Activated CD4-positive, alpha-beta T cell treated with anti-CD3 and anti-CD28 coated beads, Interleukin-2, amount 10 ng/mL, durations not matched to agents 24 days and 14 days (primary cell): ENCODE measurements around the gene ATP7A. TPM values are rescaled to one million over a fixed set of nuclear protein-coding genes. Genes with fewer than 3 reads are reported as not detected.
"Not testable (repeated sequence)": the region's sequence is repeated elsewhere in the genome, so short reads cannot be mapped to it uniquely, and the experiment has no call there.

Source experiments
- DNase-seq: peaks from one replicate; pipeline ENCODE4 v3.0.0; 2022
- H3K27ac Mint-ChIP-seq: one replicate; pipeline ENCODE4 v1.8.0; 2022; ENCODE audit warnings: mild to moderate bottlenecking, mixed read lengths
- H3K27me3 Mint-ChIP-seq: one replicate; pipeline ENCODE4 v1.8.0; 2022; ENCODE audit warnings: mixed read lengths
- H3K36me3 Mint-ChIP-seq: one replicate; pipeline ENCODE4 v1.8.0; 2022; ENCODE audit warnings: low read depth, mild to moderate bottlenecking, mixed read lengths
- H3K4me1 Mint-ChIP-seq: one replicate; pipeline ENCODE4 v1.8.0; 2021; ENCODE audit warnings: mixed read lengths
- H3K4me3 Mint-ChIP-seq: one replicate; pipeline ENCODE4 v1.8.0; 2022; ENCODE audit warnings: mild to moderate bottlenecking, moderate library complexity, mixed read lengths
- H3K9me3 Mint-ChIP-seq: one replicate; pipeline ENCODE4 v1.8.0; 2021; ENCODE audit warnings: mixed read lengths
- intact Hi-C: fragments of 100-400 bp; cut with micrococcal nuclease; formaldehyde crosslinking; loops from one replicate; pipeline ENCODE4 v1.15.1; 2023
- total RNA-seq: library from RNA; stranded (reverse); gene quantifications from 2 replicates; pipeline ENCODE4 v1.2.3, GENCODE V29; 2022

ATP7A gene
- total RNA-seq, 1 donor from 2014 or later, result 8.1 TPM

DNA sequence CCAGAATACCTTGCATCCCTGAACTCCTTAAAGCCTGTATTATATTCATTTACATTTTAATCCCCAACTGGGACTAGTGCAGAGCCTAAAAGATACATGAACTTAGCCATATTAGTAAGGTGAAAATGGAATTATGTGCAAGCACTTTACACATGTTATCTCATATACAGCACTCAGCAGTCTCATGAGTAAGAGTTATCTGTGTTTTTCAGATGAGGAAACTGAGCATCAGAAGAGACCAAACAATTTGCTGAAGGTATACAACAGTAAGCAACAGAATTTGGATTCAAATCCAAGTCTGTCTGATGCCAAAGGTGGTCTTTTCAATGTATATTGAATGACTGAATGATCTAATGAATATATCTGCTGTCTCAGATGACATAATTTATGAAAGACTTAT is 12.3 kb downstream of the ATP7A start:
- intact Hi-C loops, result no loop called here
- Mint-ChIP-seq H3K27ac (no peak overlapping the region), H3K36me3 (peaks cover 3% of the 10 kb centered on the region), H3K9me3 (no peaks in the 10 kb centered on the region), H3K4me1 (no peaks in the 10 kb centered on the region), H3K4me3 (no peak overlapping the region), H3K27me3 (no peaks in the 10 kb centered on the region)
- no peak for DNase-seq

DNA sequence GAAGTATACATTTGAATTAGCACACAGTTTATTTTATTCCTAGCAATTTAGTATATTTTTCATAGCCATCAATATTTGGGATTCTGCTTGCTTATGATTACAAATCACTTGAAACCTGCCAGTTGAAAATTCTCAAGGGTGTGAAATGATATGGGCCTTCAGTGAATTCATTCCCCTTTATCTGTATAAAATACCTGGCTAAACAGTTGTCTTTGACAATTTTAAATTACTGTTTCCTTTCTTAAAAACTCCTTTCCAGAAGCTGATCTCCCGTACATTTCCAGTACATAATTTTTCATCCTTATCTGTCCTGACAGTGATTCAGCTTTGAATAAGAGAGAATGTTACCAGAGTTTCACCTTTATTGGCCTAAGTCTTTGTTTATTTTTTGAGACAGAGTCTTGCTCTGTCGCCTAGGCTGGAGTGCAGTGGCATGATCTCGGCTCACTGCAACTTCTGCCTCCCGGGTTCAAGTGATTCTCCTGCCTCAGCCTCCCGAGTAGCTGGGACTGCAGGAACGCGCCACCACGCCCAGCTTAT is 13.9 kb downstream of the ATP7A start:
- no peaks in the 10 kb centered on the region for H3K27me3 Mint-ChIP-seq
- no peak overlapping the region for H3K27ac Mint-ChIP-seq
- H3K4me3 Mint-ChIP-seq, result no peak overlapping the region
- H3K4me1 Mint-ChIP-seq, result no peaks in the 10 kb centered on the region
- H3K9me3 Mint-ChIP-seq, result no peaks in the 10 kb centered on the region
- intact Hi-C loops, result no loop called here
- H3K36me3 Mint-ChIP-seq, result peaks cover 6% of the 10 kb centered on the region
- DNase-seq, result no peak

GRCh38 chrX:77925764-77926163 is 15.3 kb downstream of the ATP7A start:
- no peaks in the 10 kb centered on the region for H3K9me3 Mint-ChIP-seq
- H3K27me3 Mint-ChIP-seq, result no peaks in the 10 kb centered on the region
- H3K36me3 Mint-ChIP-seq, result peaks cover 6% of the 10 kb centered on the region
- H3K4me1 Mint-ChIP-seq, result no peaks in the 10 kb centered on the region
- no peak for DNase-seq
- no peak overlapping the region for H3K27ac Mint-ChIP-seq
- intact Hi-C loops, result no loop called here
- H3K4me3 Mint-ChIP-seq, result no peak overlapping the region

- Mint-ChIP-seq H3K36me3 (peaks cover 8% of the 10 kb centered on the region), H3K4me1 (no peaks in the 10 kb centered on the region), H3K4me3 (no peak overlapping the region), H3K9me3 (no peaks in the 10 kb centered on the region), H3K27ac (no peak overlapping the region), H3K27me3 (no peaks in the 10 kb centered on the region)
- no peak for DNase-seq
- intact Hi-C loops, result no loop called here
Measured at GRCh38 chrX:77930581-77930980, 20.1 kb downstream of the ATP7A start.

DNA sequence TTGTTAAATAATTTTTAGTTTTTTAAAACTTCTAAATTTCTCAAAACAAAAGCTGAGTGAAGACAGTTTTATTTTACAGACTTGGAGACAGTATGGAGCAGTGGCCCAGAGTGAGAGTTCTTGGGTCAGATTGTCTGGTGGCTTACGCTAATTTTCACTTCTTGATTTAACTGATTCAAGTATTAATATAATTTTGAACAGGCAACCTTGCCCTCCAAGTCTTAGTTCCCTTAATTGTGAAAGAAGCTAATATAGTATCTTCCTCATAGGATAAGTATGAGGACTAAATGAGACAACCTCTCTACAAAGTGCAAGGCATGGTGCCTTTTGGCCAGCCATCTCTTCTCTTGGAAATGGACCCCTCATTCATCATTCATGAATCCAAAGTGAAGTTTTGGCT is 25.4 kb downstream of the ATP7A start:
- DNase-seq, result no peak
- Mint-ChIP-seq H3K9me3 (no peaks in the 10 kb centered on the region), H3K27me3 (no peaks in the 10 kb centered on the region), H3K4me3 (no peak overlapping the region), H3K4me1 (no peaks in the 10 kb centered on the region), H3K36me3 (peaks cover 7% of the 10 kb centered on the region), H3K27ac (no peak overlapping the region)
- intact Hi-C loops, result no loop called here

DNA sequence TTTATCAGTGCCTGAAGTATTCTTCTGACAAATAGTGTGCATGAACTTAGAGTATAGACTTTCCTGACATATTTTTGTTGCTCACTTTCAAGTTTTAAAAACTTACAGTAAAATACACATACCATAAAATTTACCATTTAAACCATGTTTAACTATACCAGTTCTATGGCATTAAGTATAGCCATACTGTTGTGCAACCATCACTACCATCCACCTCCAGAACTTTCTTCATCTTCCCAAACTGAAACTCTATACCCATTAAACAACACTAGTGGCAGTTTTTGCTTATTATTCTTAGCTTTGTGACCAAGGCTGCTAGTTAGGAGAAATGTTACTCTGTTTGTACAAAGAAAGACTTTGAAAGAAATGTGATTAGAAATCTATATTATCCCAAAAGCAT is 25.8 kb downstream of the ATP7A start:
- no peak overlapping the region for H3K27ac Mint-ChIP-seq

DNA sequence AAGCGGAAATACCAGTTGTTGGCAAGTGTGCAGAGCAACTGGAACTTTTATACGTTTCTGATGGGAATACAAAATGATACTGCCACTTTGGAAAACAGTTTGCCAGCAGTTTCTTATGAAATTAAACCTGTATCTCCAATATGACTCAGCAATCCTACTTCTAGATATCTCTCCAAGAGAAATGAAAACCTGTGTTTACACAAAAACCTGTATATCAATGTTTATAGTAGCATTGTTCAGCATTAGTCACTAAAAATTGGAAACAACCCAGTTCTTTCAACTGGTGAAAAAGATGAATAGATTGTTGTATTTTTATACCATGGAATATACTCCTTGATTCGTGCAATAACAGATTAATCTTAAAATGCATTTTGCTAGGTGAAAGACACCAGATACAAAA is 26.8 kb downstream of the ATP7A start:
- no peak overlapping the region for H3K4me3 Mint-ChIP-seq

More for the DNA sequence above, 25.8 kb downstream of the ATP7A start:
- Mint-ChIP-seq H3K27me3 (no peaks in the 10 kb centered on the region), H3K4me3 (no peak overlapping the region), H3K9me3 (no peaks in the 10 kb centered on the region), H3K36me3 (peaks cover 6% of the 10 kb centered on the region), H3K4me1 (no peaks in the 10 kb centered on the region)
- no peak for DNase-seq
- intact Hi-C loops, result no loop called here

GRCh38 chrX:77938083-77938680 is 27.7 kb downstream of the ATP7A start:
- Mint-ChIP-seq H3K9me3 (no peaks in the 10 kb centered on the region), H3K4me1 (no peaks in the 10 kb centered on the region), H3K36me3 (peaks cover 2% of the 10 kb centered on the region), H3K27me3 (no peaks in the 10 kb centered on the region), H3K27ac (no peak overlapping the region), H3K4me3 (no peak overlapping the region)
- intact Hi-C loops, result no loop called here
- DNase-seq, result no peak

More for the DNA sequence above, 26.8 kb downstream of the ATP7A start:
- Mint-ChIP-seq H3K4me1 (no peaks in the 10 kb centered on the region), H3K9me3 (no peaks in the 10 kb centered on the region), H3K27me3 (no peaks in the 10 kb centered on the region), H3K27ac (no peak overlapping the region), H3K36me3 (peaks cover 6% of the 10 kb centered on the region)
- intact Hi-C loops, result no loop called here
- no peak for DNase-seq

- H3K9me3 Mint-ChIP-seq, H3K4me3 Mint-ChIP-seq, H3K4me1 Mint-ChIP-seq, H3K27me3 Mint-ChIP-seq, intact Hi-C loops, H3K36me3 Mint-ChIP-seq, H3K27ac Mint-ChIP-seq: not testable (repeated sequence)
- DNase-seq, result peak; percentile 55
Measured at GRCh38 chrX:77945031-77945430, 34.5 kb downstream of the ATP7A start.

DNA sequence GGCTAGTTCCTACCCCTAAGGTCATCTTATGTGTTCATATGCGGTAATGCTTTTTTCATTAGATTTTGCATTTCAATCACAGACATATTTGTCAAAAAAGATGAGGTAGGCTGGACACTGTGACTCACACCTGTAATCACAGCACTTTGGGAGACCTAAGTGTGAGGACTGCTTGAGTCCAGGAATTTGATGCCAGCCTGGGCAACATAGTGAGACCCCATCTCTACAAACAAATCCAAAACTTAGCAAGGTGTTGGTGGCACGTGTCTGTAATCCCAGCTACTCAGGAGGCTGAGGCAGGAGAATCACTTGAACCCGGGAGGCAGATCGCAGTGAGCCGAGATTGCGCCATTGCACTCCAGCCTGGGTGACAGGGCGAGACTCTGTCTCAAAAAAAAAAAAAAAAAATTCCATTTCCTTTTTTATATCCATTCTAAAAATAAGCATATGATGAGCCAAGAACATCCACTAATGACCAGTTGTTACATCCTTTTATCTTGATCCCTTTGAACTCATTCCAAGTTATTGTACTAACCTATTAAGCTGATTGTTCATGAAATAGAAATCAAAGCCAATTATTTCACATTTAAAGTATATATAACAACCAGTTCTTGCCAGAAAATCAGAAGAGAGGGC is 35.5 kb downstream of the ATP7A start:
- H3K36me3 Mint-ChIP-seq, result peaks cover 3% of the 10 kb centered on the region
- no peaks in the 10 kb centered on the region for H3K9me3 Mint-ChIP-seq
- H3K4me1 Mint-ChIP-seq, result no peaks in the 10 kb centered on the region
- no peak overlapping the region for H3K27ac Mint-ChIP-seq
- intact Hi-C loops, result no loop called here
- no peak for DNase-seq
- no peaks in the 10 kb centered on the region for H3K27me3 Mint-ChIP-seq
- no peak overlapping the region for H3K4me3 Mint-ChIP-seq

GRCh38 chrX:77946571-77946970 is 36.1 kb downstream of the ATP7A start:
- Mint-ChIP-seq H3K27me3 (no peaks in the 10 kb centered on the region), H3K4me1 (no peaks in the 10 kb centered on the region), H3K4me3 (no peak overlapping the region), H3K36me3 (peaks cover 3% of the 10 kb centered on the region), H3K9me3 (no peaks in the 10 kb centered on the region), H3K27ac (no peak overlapping the region)
- intact Hi-C loops, result no loop called here
- no peak for DNase-seq

GRCh38 chrX:77949840-77950239 is 39.3 kb downstream of the ATP7A start:
- Mint-ChIP-seq H3K27ac (no peak overlapping the region), H3K9me3 (no peaks in the 10 kb centered on the region)

GRCh38 chrX:77952173-77952572 is 41.7 kb downstream of the ATP7A start:
- no peaks in the 10 kb centered on the region for H3K9me3 Mint-ChIP-seq
- H3K4me3 Mint-ChIP-seq, result no peak overlapping the region
- peaks cover 8% of the 10 kb centered on the region for H3K36me3 Mint-ChIP-seq
- intact Hi-C loops, result no loop called here
- no peak overlapping the region for H3K27ac Mint-ChIP-seq
- H3K27me3 Mint-ChIP-seq, result no peaks in the 10 kb centered on the region
- no peak for DNase-seq
- H3K4me1 Mint-ChIP-seq, result peaks cover 5% of the 10 kb centered on the region

More at GRCh38 chrX:77949840-77950239, 39.3 kb downstream of the ATP7A start:
- H3K36me3 Mint-ChIP-seq, result peaks cover 3% of the 10 kb centered on the region
- H3K27me3 Mint-ChIP-seq, result no peaks in the 10 kb centered on the region
- H3K4me3 Mint-ChIP-seq, result no peak overlapping the region
- H3K4me1 Mint-ChIP-seq, result peaks cover 2% of the 10 kb centered on the region
- intact Hi-C loops, result no loop called here
- DNase-seq, result no peak

GRCh38 chrX:77953302-77953701 is 42.8 kb downstream of the ATP7A start:
- no peak for DNase-seq
- intact Hi-C loops, result no loop called here
- peaks cover 10% of the 10 kb centered on the region for H3K4me1 Mint-ChIP-seq
- no peak overlapping the region for H3K4me3 Mint-ChIP-seq
- no peaks in the 10 kb centered on the region for H3K27me3 Mint-ChIP-seq
- no peak overlapping the region for H3K27ac Mint-ChIP-seq
- no peaks in the 10 kb centered on the region for H3K9me3 Mint-ChIP-seq
- H3K36me3 Mint-ChIP-seq, result peaks cover 12% of the 10 kb centered on the region

DNA sequence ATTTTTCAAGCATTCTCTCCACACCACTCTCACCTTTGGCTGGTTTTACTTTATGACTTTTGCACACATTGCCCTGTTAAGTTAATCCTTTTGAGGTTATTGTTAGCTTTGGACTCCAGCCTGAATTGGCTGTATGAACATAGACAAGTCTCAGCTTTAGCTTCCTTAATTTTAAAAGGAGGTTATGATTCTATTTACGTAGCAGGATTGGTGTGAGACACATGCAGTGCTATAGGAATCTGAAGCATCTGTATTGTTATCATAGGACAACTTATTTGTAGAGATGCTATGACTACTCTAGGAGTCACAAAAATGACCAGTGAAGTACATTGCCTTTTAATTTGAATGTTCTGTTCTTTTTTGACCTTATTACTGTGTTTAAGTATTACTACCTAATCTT is 43.2 kb downstream of the ATP7A start:
- no peaks in the 10 kb centered on the region for H3K9me3 Mint-ChIP-seq
- intact Hi-C loops, result no loop called here
- H3K36me3 Mint-ChIP-seq, result peaks cover 14% of the 10 kb centered on the region
- peaks cover 10% of the 10 kb centered on the region for H3K4me1 Mint-ChIP-seq
- DNase-seq, result no peak
- no peak overlapping the region for H3K27ac Mint-ChIP-seq
- no peaks in the 10 kb centered on the region for H3K27me3 Mint-ChIP-seq
- no peak overlapping the region for H3K4me3 Mint-ChIP-seq
